ENCODE results near the gene TSPAN18.

Gene TSPAN18

GRCh38 chr11:44787981-44788380, 61.2 kb downstream of the TSPAN18 start:
- no peak for DNase-seq (ENCODE audit: low read depth)
- no peak overlapping the region for H3K4me3 ChIP-seq (ENCODE audit: low read length)
- no peak for TF ChIP-seq CTCF (conservative IDR thresholded peaks at IDR 0.05; ENCODE audit: low read length)

- no peak overlapping the region for H3K4me3 ChIP-seq (ENCODE audit: low read length)
- no peak for TF ChIP-seq CTCF (conservative IDR thresholded peaks at IDR 0.05; ENCODE audit: low read length)
- peak; percentile 45 for DNase-seq (ENCODE audit: low read depth)
These were observed 61.9 kb downstream of the TSPAN18 start for GRCh38 chr11:44788536-44789261.

GRCh38 chr11:44789496-44789895, 62.7 kb downstream of the TSPAN18 start:
- no peak overlapping the region for H3K4me3 ChIP-seq (ENCODE audit: low read length)
- DNase-seq (ENCODE audit: low read depth), result no peak
- TF ChIP-seq CTCF (conservative IDR thresholded peaks at IDR 0.05; ENCODE audit: low read length), result no peak

DNA sequence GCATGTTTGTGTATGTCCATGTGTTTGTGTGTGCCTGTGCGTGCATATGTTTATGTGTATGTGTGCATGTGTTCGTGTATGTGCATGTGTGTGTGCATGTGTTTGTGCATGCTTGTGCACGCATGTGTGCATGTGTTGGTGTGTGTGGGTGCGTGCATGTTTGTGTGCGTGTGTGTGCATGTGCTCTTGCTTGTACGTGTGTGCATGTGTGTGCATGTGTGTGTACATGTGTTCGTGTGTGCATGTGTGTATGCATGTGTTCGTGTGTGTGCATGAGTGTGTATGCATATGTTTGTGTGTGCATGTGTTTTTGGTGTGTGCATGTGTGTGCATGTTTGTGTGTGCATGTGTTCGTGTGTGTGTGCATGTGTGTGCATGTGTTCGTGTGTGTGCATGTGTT, 63.4 kb downstream of the TSPAN18 start:
- H3K4me3 ChIP-seq (ENCODE audit: low read length), result no peak overlapping the region
- DNase-seq (ENCODE audit: low read depth), result no peak
- no peak for TF ChIP-seq CTCF (conservative IDR thresholded peaks at IDR 0.05; ENCODE audit: low read length)

- no peak for TF ChIP-seq CTCF (conservative IDR thresholded peaks at IDR 0.05; ENCODE audit: low read length)
- H3K4me3 ChIP-seq (ENCODE audit: low read length), result no peak overlapping the region
- DNase-seq (ENCODE audit: low read depth), result no peak
These were observed 64.7 kb downstream of the TSPAN18 start for GRCh38 chr11:44791316-44791925.

DNA sequence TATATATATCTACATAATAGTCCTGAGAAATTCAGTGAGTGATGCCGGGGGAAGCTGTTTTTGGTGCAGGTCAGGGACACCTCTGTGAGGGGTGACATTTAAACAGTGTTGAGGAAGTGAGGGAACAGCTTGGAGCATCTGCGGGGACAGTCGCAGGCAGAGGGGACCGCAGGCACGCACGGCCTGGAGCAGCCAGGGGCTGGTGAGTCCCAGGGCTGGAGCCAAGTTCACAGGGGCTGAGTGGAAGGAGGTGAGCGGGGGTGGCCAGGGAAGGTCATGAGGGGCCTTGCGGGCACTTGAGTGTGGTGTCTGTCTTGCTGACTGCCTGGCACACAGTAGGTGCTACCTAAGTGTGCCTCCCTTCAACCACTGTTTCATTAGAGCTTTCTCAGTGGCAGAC, 65.4 kb downstream of the TSPAN18 start:
- TF ChIP-seq CTCF (conservative IDR thresholded peaks at IDR 0.05; ENCODE audit: low read length), result no peak
- H3K4me3 ChIP-seq (ENCODE audit: low read length), result no peak overlapping the region
- no peak for DNase-seq (ENCODE audit: low read depth)

Measured in AG10803 (cell line).